OCI-LY3 (cell line): Measurements from ENCODE around the gene RGS1.

ENCODE experiments used
- H2AFZ ChIP-seq: fragments of 200-600, 300-600 bp; shearing (Covaris generic); 2 replicates; pipeline ENCODE4 v1.6.0; 2014; ENCODE audit warnings: antibody characterized with exemption, low read depth, low read length
- H3K27ac ChIP-seq: fragments of 200-600, 300-600 bp; sonication (generic); 2 replicates; pipeline ENCODE4 v1.5.1; 2014; ENCODE audit warnings: mild to moderate bottlenecking, low read length, moderate library complexity, mixed read lengths
- H3K27me3 ChIP-seq: fragments of 200-600, 300-600 bp; sonication (generic); 2 replicates; pipeline ENCODE4 v1.6.1; 2014; ENCODE audit warnings: low read depth, low read length, mixed read lengths
- H3K36me3 ChIP-seq: fragments of 200-600, 300-600 bp; sonication (generic); replicated peaks from 2 replicates; pipeline ENCODE3; 2014; ENCODE audit warnings: low read depth, low read length, mixed read lengths
- H3K4me1 ChIP-seq: fragments of 300-600, 200-600 bp; sonication (generic); 2 replicates; pipeline ENCODE4 v1.6.1; 2014; ENCODE audit warnings: low read length, mixed read lengths
- H3K4me2 ChIP-seq: fragments of 200-600, 300-600 bp; sonication (generic); 2 replicates; pipeline ENCODE4 v1.6.1; 2014; ENCODE audit warnings: low read length, mixed read lengths
- H3K4me3 ChIP-seq: fragments of 300-600, 200-600 bp; sonication (generic); 2 replicates; pipeline ENCODE4 v1.5.1; 2014; ENCODE audit warnings: antibody characterized with exemption, mild to moderate bottlenecking, low read length, moderate library complexity
- H3K79me2 ChIP-seq: fragments of 300-600, 200-600 bp; shearing (Covaris generic); 2 replicates; pipeline ENCODE4 v1.6.1; 2014; ENCODE audit warnings: mild to moderate bottlenecking, low read length, mixed read lengths
- H3K9ac ChIP-seq: fragments of 300-600, 200-600 bp; shearing (Covaris generic); 2 replicates; pipeline ENCODE4 v1.6.0; 2014; ENCODE audit warnings: mild to moderate bottlenecking, low read length, moderate library complexity
- H3K9me3 ChIP-seq: fragments of 200-600, 300-600 bp; shearing (Covaris generic); 2 replicates; pipeline ENCODE4 v1.6.1; 2014; ENCODE audit warnings: low read length, mixed read lengths; ENCODE audit not compliant: insufficient read depth
- H4K20me1 ChIP-seq: fragments of 200-600, 300-600 bp; sonication (generic); 2 replicates; pipeline ENCODE4 v1.6.1; 2016; ENCODE audit warnings: low read length, mixed read lengths; ENCODE audit not compliant: insufficient read depth
- CTCF ChIP-seq: fragments of 200-600, 300-600 bp; sonication (generic); IDR thresholded peaks from 2 replicates; pipeline ENCODE4 v1.5.1; 2014; ENCODE audit warnings: antibody characterized with exemption, low read length, low read depth
- EZH2phosphoT487 ChIP-seq: fragments of 200-600 bp; shearing (Covaris generic); IDR thresholded peaks from 2 replicates; pipeline ENCODE4 v1.6.1; 2018; ENCODE audit warnings: antibody characterized with exemption, mixed run types, low read depth

Gene RGS1

GRCh38 chr1:192595299-192595698, 19.7 kb downstream of the RGS1 start:
- Histone ChIP-seq H3K9ac (no peak overlapping the region), H3K4me1 (0 out of 2 replicates have a peak, but pooled peaks cover 5% of the 10 kb centered on the region), H3K27ac (no peak overlapping the region), H4K20me1 (no peaks in the 10 kb centered on the region), H3K27me3 (no peaks in the 10 kb centered on the region), H2AFZ (no peak overlapping the region), H3K4me3 (no peak overlapping the region), H3K4me2 (no peak overlapping the region), H3K9me3 (no peaks in the 10 kb centered on the region), H3K79me2 (no peaks in the 10 kb centered on the region), H3K36me3 (no peaks in the 10 kb centered on the region)
- TF ChIP-seq CTCF: no peak
- TF ChIP-seq EZH2phosphoT487: no peak

- no peaks in the 10 kb centered on the region for H3K9me3 ChIP-seq
- H3K79me2 ChIP-seq: no peaks in the 10 kb centered on the region
- no peak overlapping the region for H3K9ac ChIP-seq
- no peaks in the 10 kb centered on the region for H4K20me1 ChIP-seq
- no peak overlapping the region for H3K27ac ChIP-seq
- peaks cover 21% of the 10 kb centered on the region for H3K4me1 ChIP-seq
- H3K4me2 ChIP-seq: no peak overlapping the region
- H3K4me3 ChIP-seq: no peak overlapping the region
- H2AFZ ChIP-seq: no peak overlapping the region
- no peaks in the 10 kb centered on the region for H3K36me3 ChIP-seq
- no peaks in the 10 kb centered on the region for H3K27me3 ChIP-seq
- no peak for TF ChIP-seq EZH2phosphoT487
- no peak for TF ChIP-seq CTCF
These were observed 23.0 kb downstream of the RGS1 start for GRCh38 chr1:192598589-192598988.

- Histone ChIP-seq H3K4me3 (no peak overlapping the region), H3K9me3 (no peaks in the 10 kb centered on the region), H3K9ac (no peak overlapping the region), H3K79me2 (no peaks in the 10 kb centered on the region), H2AFZ (no peak overlapping the region), H3K36me3 (no peaks in the 10 kb centered on the region), H4K20me1 (no peaks in the 10 kb centered on the region), H3K27ac (no peak overlapping the region), H3K27me3 (no peaks in the 10 kb centered on the region), H3K4me2 (no peak overlapping the region), H3K4me1 (peaks cover 26% of the 10 kb centered on the region)
- no peak for TF ChIP-seq CTCF
- TF ChIP-seq EZH2phosphoT487: no peak
These were observed 24.7 kb downstream of the RGS1 start for GRCh38 chr1:192600275-192600674.

- H3K9ac ChIP-seq: no peak overlapping the region
- H3K36me3 ChIP-seq: no peaks in the 10 kb centered on the region
- H3K4me3 ChIP-seq: no peak overlapping the region
- no peaks in the 10 kb centered on the region for H3K9me3 ChIP-seq
- no peaks in the 10 kb centered on the region for H4K20me1 ChIP-seq
- H3K27me3 ChIP-seq: no peaks in the 10 kb centered on the region
- H3K4me2 ChIP-seq: no peak overlapping the region
- TF ChIP-seq CTCF: no peak
- no peak for TF ChIP-seq EZH2phosphoT487
- H3K79me2 ChIP-seq: no peaks in the 10 kb centered on the region
- peaks cover 33% of the 10 kb centered on the region for H3K4me1 ChIP-seq
- no peak overlapping the region for H3K27ac ChIP-seq
- no peak overlapping the region for H2AFZ ChIP-seq
These were observed 25.6 kb downstream of the RGS1 start for GRCh38 chr1:192601143-192601542.
